GM12878 (cell line): ENCODE results near the gene CDCA7. TPM values are rescaled to one million over a fixed set of nuclear protein-coding genes. Genes with fewer than 3 reads are reported as not detected.

Source experiments
- ATAC-seq: fragments of 200-7000 bp; cut with Tn5 transposase; 3 replicates; pipeline ENCODE4 v1.9.1; 2020; ENCODE audit warnings: mild to moderate bottlenecking, moderate library complexity
- BruUV-seq: library from RNA; stranded (reverse); fragments of 400-500 nt; replicated peaks from 2 replicates; lab custom pipeline; 2021; lab: Mats Ljungman, UMichigan
- CTCF ChIA-PET: fragments of 300-600 bp; sonication (Branson Sonifier 250); formaldehyde crosslinking; extraction: SDS; loops from one replicate; lab custom pipeline; 2021; ENCODE audit warnings: inconsistent platforms; lab: Yijun Ruan, JAX
- POLR2A ChIA-PET: fragments of 350-600 bp; formaldehyde crosslinking; extraction: SDS; loops from one replicate; lab custom pipeline; 2021; ENCODE audit warnings: inconsistent platforms; lab: Charles Lee
- RAD21 ChIA-PET: fragments of 300-600 bp; sonication (Branson Sonifier 250); formaldehyde crosslinking; loops from one replicate; lab custom pipeline; 2023; ENCODE audit warnings: antibody characterized with exemption; ENCODE audit not compliant: unreplicated experiment; lab: Charles Lee
- SMC1A ChIA-PET: fragments of 300-600 bp; sonication (Branson Sonifier 250); formaldehyde crosslinking; loops from one replicate; lab custom pipeline; 2023; ENCODE audit not compliant: unreplicated experiment, uncharacterized antibody; lab: Charles Lee
- DNase-seq: peaks from one replicate; pipeline ENCODE4 v3.0.0-alpha.2; 2011; ENCODE audit warnings: low read depth, low spot score
- FAIRE-seq: peaks from 3 replicates; lab custom pipeline; 2011; peaks lifted over from hg19 to GRCh38; lab: Jason Lieb, UNC
- H2AFZ ChIP-seq: 2 replicates; pipeline ENCODE4 v1.6.0; 2011; ENCODE audit warnings: low read depth, low read length, control low read depth; ENCODE audit not compliant: control insufficient read depth
- H3K27ac ChIP-seq: 2 replicates; pipeline ENCODE4 v1.5.1; 2011; ENCODE audit warnings: control low read depth; ENCODE audit not compliant: control insufficient read depth, insufficient read depth
- H3K27me3 ChIP-seq, 2 experiments: replicated peaks in 1 of 2; 2 replicates each; pipeline versions ENCODE4 v1.6.0 to v1.6.1; 2011; ENCODE audit warnings: low read length in 1 of 2; ENCODE audit not compliant: control insufficient read depth in 2 of 2, insufficient read depth in 2 of 2
- H3K36me3 ChIP-seq, 2 experiments: 2 replicates each; pipeline ENCODE4 v1.5.1; 2011; ENCODE audit warnings: low read length in 1 of 2; ENCODE audit not compliant: control insufficient read depth in 2 of 2, insufficient read depth in 2 of 2
- H3K4me1 ChIP-seq: 2 replicates; pipeline ENCODE4 v1.6.1; 2011; ENCODE audit warnings: mild to moderate bottlenecking, low read length, moderate library complexity, mixed read lengths; ENCODE audit not compliant: control insufficient read depth, insufficient read depth
- H3K4me2 ChIP-seq: 2 replicates; pipeline ENCODE4 v1.6.0; 2011; ENCODE audit warnings: control low read depth; ENCODE audit not compliant: control insufficient read depth, insufficient read depth
- H3K4me3 ChIP-seq: fragments of 200-600 bp; sonication (generic); 2 replicates; pipeline ENCODE4 v1.5.1; 2016
- H3K79me2 ChIP-seq: 2 replicates; pipeline ENCODE4 v1.6.0; 2011; ENCODE audit warnings: low read length; ENCODE audit not compliant: control insufficient read depth, insufficient read depth
- H3K9ac ChIP-seq: 2 replicates; pipeline ENCODE4 v1.8.0; 2011; ENCODE audit warnings: low read length, control low read depth, mixed read lengths; ENCODE audit not compliant: control insufficient read depth, insufficient read depth
- H3K9me3 ChIP-seq: replicated peaks from 3 replicates; pipeline ENCODE4 v1.5.1; 2011; ENCODE audit warnings: mild to moderate bottlenecking, low read length; ENCODE audit not compliant: control insufficient read depth, insufficient read depth
- H4K20me1 ChIP-seq: 2 replicates; pipeline ENCODE4 v1.6.0; 2011; ENCODE audit not compliant: control insufficient read depth, insufficient read depth
- BACH1 ChIP-seq: fragments of 450-650 bp; IDR thresholded peaks from 2 replicates; pipeline ENCODE4 v1.6.1; 2017; ENCODE audit warnings: mild to moderate bottlenecking, borderline replicate concordance
- DPF2 ChIP-seq: fragments of 450-650 bp; IDR thresholded peaks from 2 replicates; pipeline ENCODE4 v1.6.1; 2017; ENCODE audit warnings: mild to moderate bottlenecking
- ETV6 ChIP-seq, 2 experiments: fragments of 450-650 bp in 1 of 2; IDR thresholded peaks in 1 of 2; conservative IDR thresholded peaks in 1 of 2; 2 replicates each; pipeline ENCODE4 v1.6.1; 2014; ENCODE audit warnings: antibody characterized with exemption in 1 of 2, borderline replicate concordance in 1 of 2, low read depth in 1 of 2, mild to moderate bottlenecking in 1 of 2, moderate library complexity in 1 of 2
- MYB ChIP-seq: fragments of 150-350 bp; IDR thresholded peaks from 2 replicates; pipeline ENCODE4 v1.6.1; 2014; ENCODE audit warnings: mild to moderate bottlenecking, low read depth, low read length, borderline replicate concordance
- NFXL1 ChIP-seq: fragments of 450-650 bp; IDR thresholded peaks from 2 replicates; pipeline ENCODE4 v1.6.1; 2017; ENCODE audit warnings: antibody characterized with exemption, mild to moderate bottlenecking, borderline replicate concordance
- RUNX3 ChIP-seq: IDR thresholded peaks from 2 replicates; pipeline ENCODE4 v1.6.1; 2012; ENCODE audit warnings: low read length, inconsistent platforms
- SMARCA5 ChIP-seq: fragments of 450-650 bp; IDR thresholded peaks from 2 replicates; pipeline ENCODE4 v1.6.1; 2017; ENCODE audit warnings: mild to moderate bottlenecking
- SREBF1 ChIP-seq: IDR thresholded peaks from 2 replicates; pipeline ENCODE4 v1.6.1; 2012; ENCODE audit warnings: mild to moderate bottlenecking, low read length
- STAT3 ChIP-seq: IDR thresholded peaks from 2 replicates; pipeline ENCODE4 v1.6.1; 2011; ENCODE audit warnings: low read depth, low read length, improper control_type of control experiment
- WGBS: methylation state at CpG from one replicate; pipeline ENCODE4 v1.1.6; 2016; ENCODE audit warnings: low lambda C conversion rate; ENCODE audit not compliant: insufficient replicate concordance, insufficient coverage; ENCODE audit errors: missing lambda C conversion rate; 5-methylcytosine and 5-hydroxymethylcytosine counted together
- in situ Hi-C: fragments of 300-500 bp; cut with MboI; formaldehyde crosslinking; loops from 9 replicates; pipeline ENCODE4 v1.14.3; 2018; ENCODE audit warnings: mixed read lengths
- intact Hi-C: fragments of 100-400 bp; cut with micrococcal nuclease; formaldehyde crosslinking; loops from one replicate; pipeline ENCODE4 v1.14.2; 2022; ENCODE audit not compliant: unreplicated experiment
- polyA plus RNA-seq, 11 experiments: library from polyadenylated mRNA; depleted of rRNA in 4 of 11; unstranded in 6 of 11; stranded (reverse) in 5 of 11; fragments of >200 nt; fragmentation: Nextera tagmentation in 4 of 11; fragmentation: Illumina TruSeq in 1 of 11; extraction: Ambion mirVana in 4 of 11; extraction: Trizol in 1 of 11; gene quantifications; 1 replicate in 1 of 11; 2 replicates in 10 of 11; pipeline versions ENCODE4 v1.2.1 to v1.2.3, GENCODE V29; 2011 to 2016; ENCODE audit warnings: inconsistent platforms in 2 of 11, missing spikeins in 2 of 11, low read depth in 1 of 11
- total RNA-seq, 4 experiments: library from RNA; depleted of rRNA in 3 of 4; stranded (reverse); fragments of >200 nt in 3 of 4; fragmentation: Illumina TruSeq in 1 of 4; extraction: Trizol in 1 of 4; gene quantifications; 2 replicates each; pipeline versions ENCODE4 v1.2.1 to v1.2.3, GENCODE V29; 2013 to 2021
- TF ChIP-seq, protein P1 (sequence below): IDR thresholded peaks from 2 replicates; pipeline ENCODE4 v1.6.1; 2012; ENCODE audit warnings: mild to moderate bottlenecking, low read depth, low read length

CDCA7 gene
- total and polyA plus RNA-seq, 10 of the 15 experiments (the other 5 are each of a cell fraction or from before 2014, with no cell fraction given) = 23.5 to 71.3 (median 40.8) TPM

GRCh38 chr2:173404841-173405750, 50.4 kb downstream of the CDCA7 start:
- Histone ChIP-seq H2AFZ (no peak overlapping the region), H3K27me3 (peaks cover 1 to 3% of the 10 kb centered on the region in 2 experiments; a peak in 2 of 4 replicates), H4K20me1 (no peaks in the 10 kb centered on the region), H3K36me3 (no peaks in the 10 kb centered on the region), H3K4me3 (no peak overlapping the region), H3K9ac (no peak overlapping the region), H3K4me2 (no peak overlapping the region), H3K79me2 (no peaks in the 10 kb centered on the region), H3K27ac (no peak overlapping the region), H3K4me1 (no peaks in the 10 kb centered on the region), H3K9me3 (no peaks in the 10 kb centered on the region)
- in situ Hi-C loops (loop anchor here (5.0 to 10.0 kb wide), 2 partner anchors 640 to 937 kb away; no protein-coding TSS in a partner anchor), intact Hi-C loops (loop anchor here (5.0 to 10.0 kb wide), 2 partner anchors 632 to 1040 kb away; no protein-coding TSS in a partner anchor)
- WGBS = 23% methylated on average over 8 of the region's 8 CpGs
- DNase-seq (no peak), ATAC-seq (no peak), FAIRE-seq (no peak)
- RAD21 ChIA-PET = no interaction called here
- POLR2A ChIA-PET = no interaction called here
- SMC1A ChIA-PET = interaction anchor here (0.8 to 1.6 kb wide), 2 partner anchors 8 to 43 kb away, joined by 4 to 6 read pairs; no protein-coding TSS in a partner anchor
- CTCF ChIA-PET = no interaction called here
- no TSS peak for BruUV-seq
- TF ChIP-seq SMARCA5 (no peak), DPF2 (no peak), BACH1 (no peak), RUNX3 (0 out of 2 replicates have a peak, but pooled peaks have one; percentile 27)

GRCh38 chr2:173407176-173407575, 52.5 kb downstream of the CDCA7 start:
- no peak overlapping the region for H2AFZ ChIP-seq
- FAIRE-seq = peak; percentile 64
- 45% methylated on average over 5 of the region's 5 CpGs for WGBS
- in situ Hi-C loops = loop anchor here (10.0 kb wide), 1 partner anchor 638 kb away; no protein-coding TSS in a partner anchor
- RAD21 ChIA-PET = no interaction called here
- TF ChIP-seq MYB (no peak), SREBF1 (no peak), STAT3 (no peak), NFXL1 (no peak), ETV6 (conservative IDR thresholded peaks at IDR 0.05 in 1 of 2, IDR thresholded peaks at IDR 0.05 in 1 of 2; ENCODE audit: borderline replicate concordance in 1 of 2, low read depth in 1 of 2) (no peak)
- TF ChIP-seq, protein P1, sequence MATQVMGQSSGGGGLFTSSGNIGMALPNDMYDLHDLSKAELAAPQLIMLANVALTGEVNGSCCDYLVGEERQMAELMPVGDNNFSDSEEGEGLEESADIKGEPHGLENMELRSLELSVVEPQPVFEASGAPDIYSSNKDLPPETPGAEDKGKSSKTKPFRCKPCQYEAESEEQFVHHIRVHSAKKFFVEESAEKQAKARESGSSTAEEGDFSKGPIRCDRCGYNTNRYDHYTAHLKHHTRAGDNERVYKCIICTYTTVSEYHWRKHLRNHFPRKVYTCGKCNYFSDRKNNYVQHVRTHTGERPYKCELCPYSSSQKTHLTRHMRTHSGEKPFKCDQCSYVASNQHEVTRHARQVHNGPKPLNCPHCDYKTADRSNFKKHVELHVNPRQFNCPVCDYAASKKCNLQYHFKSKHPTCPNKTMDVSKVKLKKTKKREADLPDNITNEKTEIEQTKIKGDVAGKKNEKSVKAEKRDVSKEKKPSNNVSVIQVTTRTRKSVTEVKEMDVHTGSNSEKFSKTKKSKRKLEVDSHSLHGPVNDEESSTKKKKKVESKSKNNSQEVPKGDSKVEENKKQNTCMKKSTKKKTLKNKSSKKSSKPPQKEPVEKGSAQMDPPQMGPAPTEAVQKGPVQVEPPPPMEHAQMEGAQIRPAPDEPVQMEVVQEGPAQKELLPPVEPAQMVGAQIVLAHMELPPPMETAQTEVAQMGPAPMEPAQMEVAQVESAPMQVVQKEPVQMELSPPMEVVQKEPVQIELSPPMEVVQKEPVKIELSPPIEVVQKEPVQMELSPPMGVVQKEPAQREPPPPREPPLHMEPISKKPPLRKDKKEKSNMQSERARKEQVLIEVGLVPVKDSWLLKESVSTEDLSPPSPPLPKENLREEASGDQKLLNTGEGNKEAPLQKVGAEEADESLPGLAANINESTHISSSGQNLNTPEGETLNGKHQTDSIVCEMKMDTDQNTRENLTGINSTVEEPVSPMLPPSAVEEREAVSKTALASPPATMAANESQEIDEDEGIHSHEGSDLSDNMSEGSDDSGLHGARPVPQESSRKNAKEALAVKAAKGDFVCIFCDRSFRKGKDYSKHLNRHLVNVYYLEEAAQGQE = no peak
- no peaks in the 10 kb centered on the region for H4K20me1 ChIP-seq
- H3K4me3 ChIP-seq = no peak overlapping the region
- no peaks in the 10 kb centered on the region for H3K79me2 ChIP-seq
- CTCF ChIA-PET = interaction anchor here (1.3 kb wide), 1 partner anchor 41 kb away, joined by 4 read pairs; no protein-coding TSS in a partner anchor
- H3K4me1 ChIP-seq = no peaks in the 10 kb centered on the region
- H3K9ac ChIP-seq = no peak overlapping the region
- no peak for DNase-seq
- H3K27me3 ChIP-seq = no peaks in the 10 kb centered on the region; a peak in 1 of 4 replicates
- no peaks in the 10 kb centered on the region for H3K9me3 ChIP-seq
- POLR2A ChIA-PET = no interaction called here
- no peak for ATAC-seq
- no peaks in the 10 kb centered on the region for H3K36me3 ChIP-seq
- intact Hi-C loops = loop anchor here (10.0 kb wide), 1 partner anchor 1038 kb away; no protein-coding TSS in a partner anchor
- SMC1A ChIA-PET = interaction anchor here (0.6 to 1.6 kb wide), 2 partner anchors 22 to 41 kb away, joined by 3 to 6 read pairs; no protein-coding TSS in a partner anchor
- BruUV-seq = no TSS peak
- H3K27ac ChIP-seq = no peak overlapping the region
- no peak overlapping the region for H3K4me2 ChIP-seq
